GF-D8 (cell line): ENCODE data around the gene RSU1.
"Not testable (repeated sequence)": the region's sequence is repeated elsewhere in the genome, so short reads cannot be mapped to it uniquely, and the experiment has no call there.

Experiments used
- DNase-seq: peaks from one replicate; lab custom pipeline; 2025; lab: John Stamatoyannopoulos, UW

RSU1 gene

DNA sequence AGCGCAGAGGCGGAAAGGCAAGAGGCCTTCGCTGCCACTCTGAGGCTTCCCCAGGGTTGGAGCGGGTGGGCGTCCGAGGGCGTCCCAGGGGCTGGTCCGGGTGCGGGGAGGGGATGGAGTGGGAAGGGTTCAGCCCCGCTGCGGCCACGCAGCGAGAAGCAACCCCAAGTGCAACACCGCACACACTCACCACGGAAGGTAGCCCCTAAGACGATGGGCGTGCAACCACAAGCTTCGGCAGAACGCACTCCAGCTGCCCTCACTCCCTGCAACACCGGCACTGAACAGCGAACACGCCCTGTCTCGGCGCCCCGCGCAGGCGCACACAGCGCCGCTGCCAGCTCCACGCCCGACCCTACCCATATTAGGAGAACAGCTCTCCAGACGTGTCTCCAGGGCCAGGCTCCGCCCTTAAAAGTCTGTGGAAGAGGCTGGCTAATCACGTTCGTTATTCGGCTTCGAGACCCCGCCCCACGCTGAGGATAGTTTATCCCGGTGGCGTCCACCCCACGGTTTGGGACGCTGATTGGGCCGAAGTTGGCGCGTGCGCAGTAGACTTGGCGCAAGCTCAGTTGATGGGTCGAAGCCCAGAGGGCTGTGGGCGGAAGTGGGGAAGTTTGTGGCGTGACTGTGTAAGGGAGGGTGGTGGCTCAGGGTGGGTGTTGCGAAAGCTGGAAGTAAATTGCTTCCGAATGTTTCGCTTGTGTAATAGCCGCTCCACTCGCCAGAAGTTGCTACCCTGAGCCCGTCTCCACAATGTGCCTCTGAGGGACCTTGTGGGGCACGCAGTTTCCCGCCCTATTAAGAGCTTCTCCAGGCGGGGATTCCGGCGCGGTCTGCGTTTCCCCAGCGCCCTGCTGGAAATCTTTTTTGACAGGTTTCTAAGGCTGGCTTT lies at the start of gene RSU1:
RSU1 (minus strand) TSS at position 300 of the 895 bp plus-strand sequence. CDS start 343 bp downstream, outside the sequence.
- DNase-seq: peak; percentile 100

DNA sequence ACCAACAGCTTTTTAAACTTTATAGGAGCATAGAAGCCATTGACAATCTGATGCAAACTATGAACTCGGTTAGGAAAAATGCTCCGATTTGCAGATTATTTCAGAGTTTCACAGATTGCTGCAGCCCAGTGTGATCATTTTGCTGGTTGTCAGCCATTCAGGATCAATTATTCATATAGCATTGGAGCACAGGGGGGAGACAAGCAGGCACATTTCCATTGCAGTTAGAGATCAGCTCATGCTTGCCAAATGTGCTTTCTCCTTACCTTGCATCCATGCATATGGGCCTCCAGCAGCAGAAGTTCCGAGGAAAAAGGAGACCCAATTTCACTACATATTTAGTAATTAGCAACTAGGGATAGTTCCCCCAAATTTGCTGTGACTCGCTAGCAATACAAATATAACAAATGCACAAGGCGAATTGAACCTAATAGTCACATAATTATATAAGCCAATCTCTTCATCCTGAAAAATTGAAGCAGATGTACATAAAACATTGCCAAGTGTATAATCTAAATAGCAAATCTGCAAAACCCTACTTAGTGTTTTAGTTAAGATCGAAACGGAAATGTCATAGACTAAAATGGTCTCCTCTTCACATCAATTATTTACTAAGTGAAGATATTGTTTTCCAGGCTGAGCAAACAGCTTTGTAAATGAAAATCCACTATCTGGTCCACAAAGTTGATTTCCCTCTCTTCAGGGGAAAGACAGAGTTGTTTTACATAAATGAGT lies 49.5 kb upstream of the RSU1 start:
- DNase-seq: no peak

DNA sequence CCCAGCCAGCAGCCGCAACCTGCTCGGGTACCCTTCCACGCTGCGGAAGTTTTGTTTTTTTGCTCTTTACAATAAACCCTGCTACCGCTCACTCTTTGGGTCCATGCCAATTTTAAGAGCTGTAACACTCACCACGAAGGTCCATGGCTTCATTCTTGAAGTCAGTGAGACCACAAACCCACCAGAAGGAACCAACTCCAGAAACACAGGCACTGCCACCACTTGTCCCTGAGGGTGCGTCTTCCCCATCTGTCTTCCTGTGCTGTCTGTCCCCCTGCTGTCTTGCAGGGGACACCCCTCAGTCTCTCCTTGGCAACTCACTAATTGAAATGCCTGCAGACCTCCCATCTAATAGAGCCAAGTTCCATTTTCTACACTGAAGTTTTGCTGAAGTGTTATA lies 48.5 kb upstream of the RSU1 start:
- DNase-seq: no peak

DNA sequence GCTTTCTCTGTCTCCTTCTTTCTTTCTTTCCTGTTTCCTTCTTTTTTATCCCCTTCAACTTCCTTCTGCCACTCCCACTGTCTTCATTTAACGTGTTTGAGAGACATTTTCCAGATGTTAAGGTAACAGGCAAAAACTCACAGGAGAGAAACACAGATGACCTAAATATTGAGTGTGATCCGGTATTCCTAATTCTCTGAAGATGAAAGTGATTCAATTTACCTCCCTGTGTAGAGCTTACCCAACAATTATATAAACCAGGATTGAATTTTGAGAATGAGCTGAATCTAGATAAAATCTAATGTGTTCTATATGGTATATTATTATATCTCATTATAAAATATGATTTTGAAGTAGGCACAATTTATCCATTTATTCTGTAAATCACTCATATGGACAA lies 46.5 kb upstream of the RSU1 start:
- DNase-seq: no peak

DNA sequence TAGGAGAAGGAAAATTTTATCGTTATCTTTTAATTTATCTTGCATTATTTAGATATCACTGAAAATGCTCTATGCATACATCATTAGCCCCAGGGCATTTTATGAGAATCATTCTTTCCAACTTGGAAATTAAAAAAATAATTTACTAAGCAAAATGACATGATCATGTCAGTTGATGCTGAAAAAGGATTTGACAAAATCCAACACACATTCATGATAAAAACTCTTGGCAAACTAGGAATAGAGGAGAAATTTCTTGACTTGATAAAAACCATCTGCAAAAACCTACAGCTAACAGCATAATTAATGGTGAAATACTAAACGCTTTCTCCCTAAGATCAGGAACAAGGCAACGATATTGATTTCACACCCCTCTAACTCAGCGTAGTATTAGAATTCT lies 40.2 kb upstream of the RSU1 start:
- DNase-seq: no peak

DNA sequence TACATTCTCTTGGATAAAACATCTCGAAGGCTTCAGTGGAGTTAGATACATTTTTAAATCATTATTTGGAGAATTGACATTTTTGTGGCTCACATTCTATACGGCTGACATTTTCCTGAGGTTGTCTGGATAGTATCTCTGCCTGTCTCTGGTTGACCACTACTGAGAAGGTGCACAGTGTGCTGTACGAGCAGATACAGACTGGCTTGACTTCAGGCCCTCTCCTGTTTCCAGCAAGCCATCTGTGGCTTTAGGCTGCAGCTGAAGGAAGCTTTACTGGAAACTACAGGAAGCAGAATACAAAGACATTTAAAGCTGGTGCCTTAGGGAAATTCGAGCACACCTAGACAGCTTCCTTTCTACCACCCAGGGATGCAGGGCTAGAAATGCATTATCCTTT lies 39.3 kb upstream of the RSU1 start:
- no peak for DNase-seq

DNA sequence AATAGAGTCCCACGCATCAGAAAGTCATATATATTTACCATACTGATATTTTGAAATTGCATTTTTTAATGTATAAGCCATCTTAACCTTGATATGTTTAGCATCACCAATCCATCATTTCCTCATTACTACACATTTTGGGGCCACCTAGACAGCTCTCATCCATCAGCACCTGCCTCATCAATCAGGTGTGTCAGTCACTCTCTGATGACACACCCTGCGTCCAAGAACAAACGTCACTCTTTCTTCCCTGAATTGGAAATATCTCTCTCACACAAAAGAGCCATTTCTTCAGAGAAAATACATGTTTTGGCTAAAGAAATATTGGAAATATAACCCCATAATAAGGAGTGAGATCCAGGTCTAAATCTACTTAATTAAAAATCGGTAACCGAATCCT lies 38.9 kb upstream of the RSU1 start:
- no peak for DNase-seq

DNA sequence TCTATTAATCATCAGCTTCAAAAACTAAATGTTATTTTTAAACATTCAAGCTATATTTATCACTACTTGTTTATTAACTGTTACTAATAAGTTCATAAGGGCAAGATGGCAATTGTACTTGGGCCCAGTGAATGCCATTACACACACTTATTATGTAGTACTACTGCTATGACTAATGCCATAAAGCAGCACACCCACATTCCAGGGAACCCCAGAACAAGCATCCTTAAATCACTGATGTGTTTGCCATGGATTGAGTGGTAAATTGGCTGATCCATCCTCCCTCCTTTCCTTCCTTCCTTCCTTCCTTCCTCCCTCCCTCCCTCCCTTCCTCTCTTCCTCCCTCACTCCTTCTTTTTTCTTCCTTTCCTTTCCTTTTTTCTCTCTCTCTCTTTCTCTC lies 37.4 kb upstream of the RSU1 start:
- no peak for DNase-seq

DNA sequence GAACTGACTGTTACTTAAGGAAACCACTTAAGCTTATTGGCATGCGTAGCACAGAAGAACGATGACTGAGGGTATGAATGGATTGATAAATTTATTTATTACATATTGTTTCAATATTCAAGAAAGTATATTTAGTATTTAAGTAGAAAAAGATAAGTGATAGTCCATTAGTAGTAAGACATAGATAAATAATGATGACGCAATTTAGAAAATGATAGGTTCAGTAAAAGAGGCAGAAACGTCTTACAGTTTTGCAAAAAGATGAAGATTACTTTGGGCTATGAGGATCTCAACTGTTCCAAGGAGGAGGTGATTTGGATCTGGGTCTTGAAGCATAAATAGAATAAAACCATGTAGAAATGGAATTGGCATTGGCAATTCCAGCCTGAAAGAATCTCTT lies 36.6 kb upstream of the RSU1 start:
- no peak for DNase-seq

DNA sequence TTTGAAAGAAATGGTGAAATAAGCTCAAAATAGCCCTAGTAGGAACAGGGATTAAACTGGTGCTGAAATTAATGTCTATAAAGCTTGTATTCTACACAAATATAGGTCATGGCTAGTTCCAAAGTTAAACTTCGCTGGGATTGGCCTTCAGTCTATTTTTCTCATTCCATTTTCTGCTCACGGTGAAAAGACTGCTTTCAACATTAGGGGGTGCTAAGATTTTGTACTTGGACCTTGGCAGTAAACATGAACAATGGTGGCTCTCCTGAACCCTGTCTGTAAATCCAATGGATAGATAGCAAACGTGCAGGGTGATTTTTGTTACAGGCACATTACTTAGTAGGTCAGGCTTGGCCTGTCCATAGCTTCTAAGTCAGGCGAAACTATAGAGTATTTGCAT lies 36.0 kb upstream of the RSU1 start:
- no peak for DNase-seq

DNA sequence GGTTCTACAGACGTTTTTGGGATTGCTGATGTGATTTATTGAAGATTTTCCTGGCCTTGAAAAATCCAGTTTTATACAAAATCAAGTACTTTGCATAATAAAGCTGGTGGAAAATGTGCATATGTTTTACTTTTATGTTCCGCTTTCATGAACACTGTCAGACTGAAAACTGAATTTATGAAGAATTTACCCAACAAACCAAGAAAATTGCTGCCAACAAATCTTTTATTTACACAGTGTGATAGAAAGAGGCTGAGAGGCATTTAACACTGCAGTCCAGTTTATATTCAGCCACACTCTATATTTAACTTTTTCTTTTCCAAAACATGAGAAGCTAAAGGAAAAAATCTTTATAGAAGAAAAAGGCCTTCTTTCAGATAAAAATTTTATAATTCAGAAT lies 35.4 kb upstream of the RSU1 start:
- DNase-seq: no peak

DNA sequence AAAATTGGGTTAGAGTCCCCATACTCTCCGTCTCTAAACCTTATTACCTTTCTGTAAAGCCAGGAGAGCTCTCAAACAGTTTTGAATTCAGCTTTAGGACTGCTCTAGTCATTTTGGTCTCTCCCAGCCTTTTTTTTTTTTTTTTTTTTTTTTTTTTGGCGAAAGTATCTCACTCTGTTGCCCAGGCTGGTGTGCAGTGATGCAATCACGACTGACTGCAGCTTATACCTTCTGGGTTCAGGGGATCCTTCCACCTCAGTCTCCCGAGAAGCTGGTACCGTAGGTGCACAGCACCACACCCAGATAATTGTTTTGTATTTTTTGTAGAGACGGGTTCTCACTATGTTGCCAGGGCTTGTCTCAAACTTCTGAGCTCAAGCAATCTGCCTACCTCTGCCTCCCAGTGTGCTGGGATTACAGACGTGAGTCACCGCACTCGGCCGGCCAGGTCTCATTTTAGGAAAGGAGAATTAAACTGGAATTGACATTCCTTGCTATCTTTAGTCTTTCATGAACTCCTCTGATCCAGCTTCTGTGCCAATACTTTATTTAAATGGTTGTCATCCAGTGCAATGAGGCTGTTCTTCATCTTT lies 31.4 kb upstream of the RSU1 start:
- no peak for DNase-seq

DNA sequence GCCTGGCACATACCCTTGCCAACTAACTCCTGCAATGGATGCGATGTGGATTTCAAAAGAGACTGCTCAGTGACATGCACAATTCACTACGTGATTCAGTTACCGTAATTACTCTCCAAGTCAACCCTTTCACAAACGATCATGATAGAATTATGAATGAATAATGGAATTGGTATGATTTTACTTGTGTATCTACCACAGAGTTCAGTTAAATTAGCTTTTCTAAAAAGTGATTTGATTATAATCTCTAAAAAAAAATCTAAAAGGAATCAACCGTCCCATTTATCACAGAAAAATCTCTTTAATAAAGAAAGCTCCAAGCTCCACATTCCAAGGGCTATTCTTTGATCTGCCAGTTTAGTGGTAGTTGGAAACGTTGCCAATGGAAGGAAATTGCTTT lies 30.4 kb upstream of the RSU1 start:
- DNase-seq: no peak

DNA sequence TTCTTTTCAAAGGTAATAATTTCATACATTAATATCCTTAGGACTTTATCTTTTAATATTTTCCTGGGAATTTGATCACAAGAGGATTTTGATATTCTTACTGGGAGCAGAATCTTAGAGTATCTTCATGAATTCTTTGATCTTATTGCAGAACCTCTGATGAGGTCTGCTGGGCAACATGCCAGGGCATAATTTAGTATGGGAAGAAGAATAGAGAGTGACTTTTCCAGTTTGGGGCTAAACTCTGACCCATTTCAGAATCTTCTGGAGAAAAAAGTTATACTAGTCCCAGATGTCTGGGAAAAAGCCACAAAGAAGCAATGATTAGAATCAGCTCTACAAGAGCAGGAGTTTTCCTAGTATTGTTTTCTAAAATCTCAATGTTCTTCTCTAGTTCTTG lies 28.0 kb upstream of the RSU1 start:
- no peak for DNase-seq

DNA sequence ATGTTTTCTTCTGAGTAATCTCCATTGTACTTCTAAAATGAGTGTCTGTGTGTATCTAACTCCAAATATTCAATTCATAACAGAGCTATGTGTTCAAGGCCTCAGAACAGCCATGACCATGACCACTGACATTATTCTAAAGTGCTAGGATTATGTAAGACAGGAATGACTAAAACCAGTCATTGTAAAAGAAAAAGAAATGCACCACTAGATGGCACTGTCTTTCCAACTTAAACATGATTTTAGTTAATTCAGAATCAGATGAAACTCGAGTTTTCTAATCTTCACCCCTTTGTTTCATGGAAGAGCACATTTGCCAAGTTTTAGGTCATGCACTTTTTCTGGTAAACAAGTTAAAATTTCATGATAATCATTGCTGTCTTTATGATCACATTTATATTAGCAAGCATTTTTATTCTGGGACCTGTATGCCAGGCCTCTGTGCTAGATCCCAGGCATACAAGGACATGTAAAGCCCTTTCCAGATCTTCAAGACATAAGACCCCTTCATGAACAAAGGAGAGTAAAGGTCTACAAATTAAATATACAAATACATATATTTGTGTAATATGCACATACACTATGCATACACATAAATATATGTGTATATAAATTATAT lies 26.1 kb upstream of the RSU1 start:
- peak; percentile 58 for DNase-seq

DNA sequence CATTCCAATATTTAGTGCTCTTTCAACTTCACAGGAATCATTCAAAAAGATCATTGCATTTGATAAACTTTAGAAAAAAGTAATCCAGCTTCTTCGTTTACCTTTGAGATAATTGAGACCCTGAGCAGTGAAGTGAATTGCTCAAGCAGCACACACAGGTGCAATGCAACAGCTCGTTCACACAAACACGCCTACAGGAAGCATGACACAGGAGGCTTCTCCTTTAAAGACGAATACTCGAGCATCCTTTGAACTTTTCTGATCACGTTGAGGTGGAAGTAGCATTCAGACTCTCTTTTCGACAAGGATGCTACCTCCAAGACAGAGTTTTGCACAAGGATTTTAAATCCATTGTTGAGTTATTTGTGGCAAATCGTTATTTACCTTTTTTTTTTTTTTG lies 18.0 kb upstream of the RSU1 start:
- DNase-seq: no peak

DNA sequence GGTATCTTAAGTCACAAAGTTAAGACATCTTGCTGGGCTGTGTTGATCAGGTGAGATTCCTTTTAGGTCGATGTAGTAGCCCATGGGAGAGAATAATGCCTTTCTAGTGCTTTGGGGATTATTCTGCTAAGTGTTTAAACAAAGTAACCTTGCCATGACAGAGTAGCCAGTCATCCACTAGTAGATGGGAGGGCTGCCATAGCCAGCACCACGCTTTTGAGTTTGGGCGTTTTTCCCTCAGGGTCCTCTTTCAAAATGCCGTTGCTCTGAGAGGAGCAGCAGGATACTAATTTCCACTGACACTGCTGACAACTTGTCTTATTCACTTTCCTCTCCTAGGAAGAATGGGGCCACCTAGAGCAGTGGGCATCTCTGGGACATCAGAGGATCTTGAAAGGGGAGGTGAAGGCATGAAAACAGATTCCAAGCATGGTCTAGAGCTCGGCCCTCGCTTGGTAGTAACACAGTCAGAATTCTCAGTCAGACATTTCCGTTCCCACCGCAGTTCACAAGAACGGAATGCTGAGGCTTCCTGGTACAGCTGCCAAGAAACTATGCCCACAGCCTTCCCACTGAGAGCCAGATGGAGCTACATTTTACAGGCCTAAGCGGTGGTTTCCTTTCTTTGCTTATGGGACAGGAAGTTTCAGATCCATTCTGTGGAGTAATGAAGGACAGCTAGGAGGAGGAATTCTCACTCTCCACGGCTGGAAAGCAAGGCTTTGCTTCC lies 15.3 kb upstream of the RSU1 start:
- DNase-seq: no peak

DNA sequence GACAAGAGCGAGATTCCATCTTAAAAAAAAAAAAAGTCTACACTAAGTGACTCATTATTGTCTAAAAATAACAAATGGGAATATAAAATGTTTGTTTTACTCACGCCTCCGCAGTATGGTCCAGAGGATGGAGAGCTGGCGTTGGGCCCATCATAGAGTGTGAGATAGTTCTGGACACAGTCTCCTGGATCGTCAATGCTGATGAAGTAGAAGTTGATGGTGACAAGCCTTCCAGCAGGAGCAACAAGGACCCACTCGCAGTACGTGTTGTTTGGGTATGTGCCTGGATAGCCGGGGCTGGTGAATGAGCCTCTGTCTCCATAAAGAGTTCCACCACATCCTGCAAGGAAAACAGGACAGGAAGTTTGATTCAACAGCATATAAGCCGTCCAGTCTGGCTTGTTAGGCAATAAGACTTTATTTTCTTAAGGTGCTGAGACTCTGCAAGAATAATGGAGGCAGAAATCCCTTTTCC lies 11.5 kb upstream of the RSU1 start:
- DNase-seq: no peak

DNA sequence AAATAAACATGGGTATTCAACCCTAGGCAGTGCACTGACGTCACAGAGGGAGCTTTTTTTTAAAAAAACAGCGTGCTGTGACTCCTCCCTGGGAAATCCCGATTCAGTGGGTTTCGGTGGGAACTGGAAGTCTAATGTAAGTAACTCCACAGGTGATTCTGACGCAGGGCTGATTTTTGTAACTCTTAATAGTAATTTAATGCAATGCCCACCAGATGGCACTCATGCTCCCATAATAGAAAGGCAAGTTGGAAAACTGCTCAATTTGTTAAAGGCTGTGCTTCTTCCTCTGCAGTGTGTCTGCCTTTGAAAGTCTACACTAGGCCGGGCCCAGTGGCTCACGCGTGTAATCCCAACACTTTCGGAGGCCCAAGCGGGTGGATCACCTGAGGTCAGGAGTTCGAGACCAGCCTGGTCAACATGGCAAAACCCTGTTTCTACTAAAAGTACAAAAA lies 10.9 kb upstream of the RSU1 start:
- peak; percentile 43 for DNase-seq

DNA sequence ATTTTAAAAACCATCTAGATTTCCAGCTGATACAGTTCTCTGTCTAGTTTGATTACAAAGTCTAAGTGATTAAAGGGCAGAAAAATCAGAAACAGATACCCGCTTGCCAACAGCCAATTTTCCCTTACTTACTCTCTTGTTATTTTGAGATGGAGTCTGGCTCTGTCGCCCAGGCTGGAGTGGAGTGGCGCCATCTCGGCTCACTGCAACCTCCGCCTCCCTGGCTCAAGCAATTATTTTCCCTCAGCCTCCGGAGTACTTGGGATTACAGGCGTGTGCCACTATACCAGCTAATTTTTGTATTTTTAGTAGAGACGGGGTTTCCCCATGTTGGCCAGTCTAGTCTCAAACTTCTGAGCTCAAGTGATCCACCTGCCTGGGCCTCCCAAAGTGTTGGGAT lies 10.2 kb upstream of the RSU1 start:
- DNase-seq: not testable (repeated sequence)

DNA sequence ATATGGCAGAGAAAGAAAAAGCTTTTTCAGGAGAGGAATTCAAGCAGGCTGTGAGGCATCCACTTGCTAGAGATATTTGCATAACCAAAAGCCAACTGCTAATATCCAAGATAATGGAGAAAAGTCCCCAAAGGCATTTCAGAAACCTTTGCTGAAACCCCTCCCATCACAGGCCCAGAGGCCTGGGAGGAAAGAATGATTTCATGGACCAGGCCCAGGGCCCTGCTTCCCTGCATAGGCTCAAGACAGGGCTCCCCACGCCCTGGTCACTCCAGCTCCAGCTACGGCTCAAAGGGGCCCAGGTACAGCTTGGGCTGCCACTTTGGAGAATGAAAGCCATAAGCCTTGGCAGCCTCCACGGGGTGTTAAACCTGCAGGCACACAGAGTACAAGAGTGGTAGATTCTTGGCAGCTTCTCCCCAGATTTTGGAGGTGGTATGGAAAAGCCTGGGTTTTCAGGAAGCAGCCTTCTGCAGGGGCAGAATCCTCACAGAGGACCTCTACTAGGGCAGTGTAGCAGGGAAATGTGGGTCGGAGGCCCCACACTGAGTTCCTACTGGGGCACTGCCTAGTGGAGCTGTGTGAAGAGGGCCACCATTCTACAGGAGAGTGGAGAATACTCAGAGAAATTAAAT lies 5.6 kb upstream of the RSU1 start:
- DNase-seq: no peak
